GM18511 (cell line): Measurements from ENCODE around the gene CPED1.
"Not testable (repeated sequence)": the region's sequence is repeated elsewhere in the genome, so short reads cannot be mapped to it uniquely, and the experiment has no call there.

Source experiments
- ATAC-seq: cut with Tn5 transposase; IDR thresholded peaks from one replicate; pipeline ENCODE4 v1.9.1; 2021; ENCODE audit warnings: mild to moderate bottlenecking, moderate library complexity; ENCODE audit not compliant: unreplicated experiment

The CPED1 gene

DNA sequence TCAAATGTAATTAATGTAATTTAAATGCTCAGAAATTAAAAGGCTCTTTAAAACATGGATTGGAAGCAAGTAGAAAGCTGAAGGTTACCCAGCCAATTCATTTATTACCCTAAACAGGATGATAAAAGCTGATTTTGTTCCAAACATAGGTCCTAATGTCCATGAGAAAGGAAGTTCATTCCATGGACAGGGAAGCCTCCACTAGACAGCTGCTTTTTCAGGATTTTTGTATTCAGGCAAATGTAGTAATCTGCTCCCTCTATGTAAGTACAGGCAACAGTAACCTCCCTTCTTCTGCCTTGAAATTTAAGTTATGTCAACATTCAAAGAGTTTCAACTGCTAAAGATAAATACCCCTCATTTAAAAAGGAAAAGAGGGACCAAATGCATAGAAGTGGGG, 217.3 kb downstream of the CPED1 start:
- ATAC-seq = no peak

DNA sequence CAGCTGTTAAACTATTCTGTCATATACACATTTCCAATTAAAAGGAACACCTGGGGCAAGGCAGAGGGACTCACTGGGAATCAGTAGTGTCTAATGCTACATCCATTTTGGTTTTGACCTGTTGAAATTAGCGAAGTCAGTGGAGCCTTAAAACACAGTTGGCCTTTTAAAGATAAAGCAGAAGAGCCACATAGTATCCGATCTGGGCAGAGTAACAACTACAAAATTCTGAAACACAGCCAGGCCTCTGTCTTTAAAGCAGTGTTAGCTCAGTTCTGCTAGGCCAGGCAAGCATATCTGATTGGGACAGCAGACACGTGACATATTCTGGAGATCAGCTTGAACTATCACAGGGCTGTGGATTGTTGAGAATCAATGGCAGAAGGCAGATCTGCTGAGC, 222.7 kb downstream of the CPED1 start:
- ATAC-seq = no peak

DNA sequence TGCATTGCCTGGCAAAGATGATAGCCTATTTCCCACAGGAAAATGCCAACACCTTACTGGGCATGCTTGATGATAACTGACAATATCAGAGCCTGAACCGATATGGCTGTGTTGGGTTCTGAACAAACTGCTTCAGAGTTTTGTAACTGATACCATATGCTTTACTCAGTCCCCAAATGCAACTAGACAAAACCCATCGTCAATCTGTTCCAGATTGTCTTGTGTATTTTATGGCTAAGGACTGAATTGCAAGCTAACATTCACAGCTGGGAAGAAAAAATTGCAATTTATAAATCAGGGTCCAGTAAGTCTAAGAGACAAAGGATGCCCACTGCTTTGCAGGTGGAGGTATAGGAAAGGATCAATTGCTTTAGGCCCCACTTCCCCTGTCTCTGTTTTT, 223.5 kb downstream of the CPED1 start:
- ATAC-seq = no peak

DNA sequence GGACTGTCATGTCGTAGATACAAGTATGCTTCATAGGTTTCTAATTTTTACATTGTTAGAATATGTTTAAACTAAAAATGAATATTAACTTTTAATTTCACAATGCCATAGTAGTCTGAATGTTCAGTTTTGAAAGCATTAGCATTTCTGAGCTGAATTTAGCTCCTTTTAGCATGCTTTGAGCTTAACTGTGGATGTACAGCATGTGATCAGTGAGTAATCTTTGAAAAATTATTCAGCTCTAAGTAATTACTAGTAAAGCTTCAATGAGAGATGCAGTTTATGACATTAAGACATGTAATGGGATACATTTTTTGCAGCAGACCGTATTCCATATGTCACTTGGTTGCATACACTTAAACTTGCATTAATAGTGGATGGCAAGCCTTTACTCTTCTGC, 226.1 kb downstream of the CPED1 start:
- no peak for ATAC-seq

DNA sequence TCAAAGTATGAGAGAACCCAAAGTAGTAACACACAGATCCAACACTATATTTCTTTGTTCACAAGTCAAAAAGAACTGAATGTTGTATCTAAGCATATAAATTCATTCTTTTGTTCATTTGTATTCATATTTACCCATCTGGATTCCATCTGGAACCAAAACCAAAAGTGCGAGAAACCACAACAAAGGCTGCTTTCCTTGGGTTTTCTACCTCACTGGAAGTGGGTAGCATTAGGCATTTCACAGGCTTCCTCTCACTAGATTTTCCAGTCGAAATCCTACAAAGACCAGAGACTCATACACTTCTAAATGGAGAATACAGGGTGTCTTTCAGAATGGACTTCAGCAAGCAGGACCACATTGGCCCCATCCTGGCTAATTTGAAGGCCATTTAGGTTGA, 230.5 kb downstream of the CPED1 start:
- ATAC-seq = no peak

DNA sequence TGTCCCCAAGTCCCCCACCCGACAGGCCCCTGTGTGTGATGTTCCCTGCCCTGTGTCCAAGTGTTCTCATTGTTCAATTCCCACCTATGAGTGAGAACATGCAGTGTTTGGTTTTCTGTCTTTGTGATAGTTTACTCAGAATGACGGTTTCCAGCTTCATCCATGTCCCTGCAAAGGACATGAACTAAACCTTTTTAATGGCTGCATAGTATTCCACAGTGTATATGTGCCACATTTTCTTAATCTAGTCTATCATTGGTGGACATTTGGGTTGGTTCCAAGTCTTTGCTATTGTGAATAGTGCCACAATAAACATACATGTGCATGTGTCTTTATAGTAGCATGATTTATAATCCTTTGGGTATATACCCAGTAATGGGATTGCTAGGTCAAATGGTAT, 232.6 kb downstream of the CPED1 start:
- not testable (repeated sequence) for ATAC-seq

DNA sequence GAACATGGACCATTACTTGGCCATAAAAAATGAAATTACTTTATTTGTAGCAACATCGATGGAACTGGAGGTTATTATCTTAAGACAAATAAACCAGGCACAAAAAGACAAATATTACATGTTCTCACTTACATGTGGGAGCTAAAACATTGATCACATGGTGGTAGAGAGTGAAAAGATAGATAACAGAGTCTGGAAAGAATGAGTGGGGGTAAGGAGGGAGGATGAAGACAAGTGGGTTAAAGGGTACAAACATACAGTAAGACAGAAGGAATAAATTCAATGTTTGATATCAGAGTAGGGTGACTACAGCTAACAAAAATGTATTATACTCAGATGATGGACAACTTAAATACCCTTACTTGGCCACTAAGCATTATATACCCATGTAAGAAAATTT, 240.3 kb downstream of the CPED1 start:
- no peak for ATAC-seq

DNA sequence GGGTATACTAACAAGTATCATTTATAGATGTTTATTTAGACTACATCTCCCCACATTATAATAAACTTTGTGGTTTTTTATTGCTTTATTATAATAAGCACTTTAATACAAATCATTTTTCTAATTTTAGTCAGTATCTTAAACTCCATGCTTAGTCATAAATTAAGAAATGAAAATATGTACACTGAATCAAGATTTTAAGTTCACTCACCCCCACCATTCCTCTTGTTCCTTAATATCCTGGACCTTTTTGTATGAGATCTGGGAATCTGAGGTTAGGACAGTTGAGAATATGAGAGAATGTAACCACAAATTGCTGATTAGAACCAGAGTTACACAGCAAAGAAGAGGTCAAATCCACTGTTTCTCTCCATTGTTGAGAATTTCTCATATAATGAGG, 246.7 kb downstream of the CPED1 start:
- no peak for ATAC-seq

DNA sequence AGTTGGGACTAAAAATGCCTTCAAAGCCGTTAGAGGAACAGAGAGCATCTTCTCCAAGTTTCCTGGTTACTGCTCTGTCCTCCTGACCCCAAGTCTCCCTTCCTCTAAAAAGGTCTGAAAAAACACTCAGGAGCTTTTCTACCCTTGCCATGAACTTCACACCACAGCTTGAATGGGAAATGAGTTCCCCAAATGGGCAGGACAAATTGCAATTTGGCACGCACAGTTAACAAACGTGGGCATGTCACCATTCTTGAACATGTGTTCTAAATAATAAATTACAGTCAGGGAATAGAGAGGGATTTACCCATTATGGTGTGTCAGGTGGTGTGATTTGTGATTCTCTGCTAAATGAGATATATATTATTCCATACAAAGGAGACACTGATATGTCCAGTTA, 249.1 kb downstream of the CPED1 start:
- no peak for ATAC-seq

DNA sequence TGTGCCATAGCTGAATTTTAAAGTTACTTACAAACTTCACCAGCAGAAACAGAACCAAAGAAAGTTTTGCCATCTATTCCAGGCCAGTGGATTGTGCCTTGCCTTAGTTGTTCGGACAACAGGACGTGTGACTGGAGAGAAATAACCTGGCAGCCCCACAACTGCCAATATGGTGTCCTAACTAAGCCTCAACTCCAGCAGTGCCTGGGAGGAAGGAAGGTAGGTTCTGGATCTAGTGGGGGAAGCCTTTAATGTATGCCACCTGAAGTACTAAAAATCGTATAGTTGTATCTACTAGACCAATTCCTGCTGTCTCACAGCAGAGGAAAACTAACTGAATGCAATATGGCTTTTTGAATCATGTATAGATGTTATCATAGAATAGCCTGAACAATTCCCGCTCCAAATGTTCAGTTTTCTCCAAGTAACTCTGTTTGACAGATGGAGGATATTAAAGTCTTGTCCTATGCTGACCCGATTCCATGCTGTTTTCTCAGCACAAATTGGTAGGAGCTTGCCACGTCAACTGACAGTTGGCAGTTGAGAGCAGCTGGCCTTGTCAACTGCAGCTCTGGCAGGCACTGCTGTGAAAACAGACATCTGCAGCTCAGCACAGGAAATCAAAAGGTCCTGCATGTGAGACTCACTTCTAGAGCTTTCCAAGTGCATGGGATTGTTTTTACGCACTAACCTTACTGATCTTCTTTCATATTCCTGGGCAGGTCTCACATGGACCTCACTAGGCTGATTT, 255.8 kb downstream of the CPED1 start:
- no peak for ATAC-seq

DNA sequence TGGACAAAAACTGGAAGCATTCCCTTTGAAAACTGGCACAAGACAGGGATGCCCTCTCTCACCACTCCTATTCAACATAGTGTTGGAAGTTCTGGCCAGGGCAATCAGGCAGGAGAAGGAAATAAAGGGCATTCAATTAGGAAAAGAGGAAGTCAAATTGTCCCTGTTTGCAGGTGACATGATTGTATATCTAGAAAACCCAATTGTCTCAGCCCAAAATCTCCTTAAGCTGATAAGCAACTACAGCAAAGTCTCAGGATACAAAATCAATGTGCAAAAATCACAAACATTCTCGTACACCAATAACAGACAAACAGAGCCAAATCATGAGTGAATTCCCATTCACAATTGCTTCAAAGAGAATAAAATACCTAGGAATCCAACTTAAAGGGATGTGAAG, 262.9 kb downstream of the CPED1 start:
- ATAC-seq = not testable (repeated sequence)

DNA sequence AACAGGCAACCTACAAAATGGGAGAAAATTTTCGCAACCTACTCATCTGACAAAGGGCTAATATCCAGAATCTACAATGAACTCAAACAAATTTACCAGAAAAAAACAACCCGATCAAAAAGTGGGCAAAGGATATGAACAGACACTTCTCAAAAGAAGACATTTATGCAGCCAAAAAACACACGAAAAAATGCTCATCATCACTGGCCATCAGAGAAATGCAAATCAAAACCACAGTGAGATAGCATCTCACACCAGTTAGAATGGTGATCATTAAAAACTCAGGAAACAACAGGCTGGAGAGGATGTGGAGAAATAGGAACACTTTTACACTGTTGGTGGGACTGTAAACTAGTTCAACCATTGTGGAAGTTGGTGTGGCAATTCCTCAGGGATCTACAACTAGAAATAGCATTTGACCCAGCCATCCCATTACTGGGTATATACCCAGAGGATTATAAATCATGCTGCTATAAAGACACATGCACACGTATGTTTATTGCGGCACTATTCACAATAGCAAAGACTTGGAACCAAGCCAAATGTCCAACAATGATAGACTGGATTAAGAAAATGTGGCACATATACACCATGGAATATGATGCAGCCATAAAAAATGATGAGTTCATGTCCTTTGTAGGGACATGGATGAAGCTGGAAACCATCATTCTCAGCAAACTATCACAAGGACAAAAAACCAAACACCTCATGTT, 264.2 kb downstream of the CPED1 start:
- not testable (repeated sequence) for ATAC-seq

DNA sequence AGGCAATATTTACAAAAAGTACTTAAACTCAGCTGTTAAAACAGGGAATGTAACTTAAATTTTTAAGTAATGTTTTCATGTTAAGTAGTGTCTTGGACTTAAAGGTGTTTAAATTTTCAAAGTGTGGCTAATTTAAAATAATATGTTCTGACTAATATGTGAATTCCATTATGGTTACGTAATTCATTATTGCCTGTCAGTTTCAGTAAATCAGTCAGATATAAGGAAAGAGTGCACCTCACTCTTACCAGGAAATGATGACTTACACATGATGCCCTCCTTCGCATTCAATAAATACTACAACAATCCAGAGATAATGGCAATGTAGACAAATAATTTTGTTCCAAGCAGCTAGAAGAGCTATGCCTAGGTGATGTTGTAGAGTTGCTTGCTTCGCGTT, 271.3 kb downstream of the CPED1 start:
- no peak for ATAC-seq

DNA sequence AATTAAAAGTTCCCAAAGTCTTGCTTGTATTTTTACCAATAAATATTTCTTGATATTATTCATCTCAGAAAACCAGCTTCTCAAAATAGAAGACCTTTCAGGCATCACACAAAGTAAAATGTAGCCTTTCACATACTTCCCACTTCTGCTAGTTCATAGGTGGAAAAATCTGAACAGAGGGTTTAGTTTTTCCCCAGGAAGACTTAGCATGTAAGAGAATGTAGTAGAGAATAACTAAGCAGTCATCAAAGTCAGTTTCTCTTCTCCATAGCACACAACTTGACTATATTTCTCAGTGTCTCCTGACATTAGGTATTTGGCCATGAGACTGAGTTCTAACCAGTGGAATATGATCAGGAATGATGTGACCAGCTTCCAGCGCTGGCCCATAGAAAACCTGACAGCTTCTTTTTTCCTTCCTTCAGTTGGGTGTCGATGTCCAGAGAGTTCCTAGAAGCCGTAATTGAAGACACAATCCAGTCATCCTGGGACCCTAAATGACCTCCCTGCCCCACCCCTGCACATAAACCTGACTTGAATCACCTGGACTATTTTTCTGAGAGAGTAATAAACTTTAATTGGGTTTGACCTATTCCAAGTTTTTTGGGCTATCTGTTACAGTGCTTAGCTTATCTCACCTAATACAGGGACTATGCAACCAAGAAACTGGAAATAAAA, 272.8 kb downstream of the CPED1 start:
- ATAC-seq = no peak

DNA sequence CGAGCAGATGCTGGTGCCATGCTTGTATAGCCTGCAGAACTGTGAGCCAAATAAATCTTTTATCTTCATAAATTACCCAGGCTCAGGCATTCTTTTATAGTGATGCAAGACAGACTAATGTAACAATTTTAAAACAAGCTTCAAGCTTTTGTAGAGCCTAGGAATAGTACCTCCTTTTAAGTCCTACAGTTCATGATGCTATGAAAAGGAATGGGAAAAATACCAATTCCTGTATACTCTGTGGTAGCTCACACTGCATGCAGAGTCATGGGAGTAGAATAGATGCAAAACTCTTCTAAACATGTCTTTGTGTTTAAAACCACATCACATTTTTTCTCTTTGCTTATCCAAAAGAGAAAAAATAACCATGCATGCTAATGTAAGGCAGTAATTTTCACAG, 273.7 kb downstream of the CPED1 start:
- no peak for ATAC-seq

DNA sequence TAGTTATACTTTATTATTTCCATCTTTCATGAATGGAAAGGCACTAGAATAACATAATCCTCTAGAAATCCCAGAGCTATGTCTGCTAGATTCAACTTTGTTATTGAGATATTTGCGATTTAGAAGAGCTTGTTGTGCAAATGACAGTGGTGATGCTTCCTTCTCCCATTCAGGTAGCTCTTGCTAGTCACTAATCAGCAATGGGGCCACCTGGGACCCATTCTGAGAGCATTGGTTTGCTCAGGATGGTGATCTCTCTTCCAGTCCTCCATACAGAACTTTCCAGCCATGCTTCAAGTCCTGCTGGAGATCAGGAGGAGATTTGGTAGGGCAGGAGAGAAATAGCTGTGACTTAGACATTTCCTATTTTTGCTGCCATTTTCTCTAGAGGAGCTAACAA, 274.5 kb downstream of the CPED1 start:
- no peak for ATAC-seq

DNA sequence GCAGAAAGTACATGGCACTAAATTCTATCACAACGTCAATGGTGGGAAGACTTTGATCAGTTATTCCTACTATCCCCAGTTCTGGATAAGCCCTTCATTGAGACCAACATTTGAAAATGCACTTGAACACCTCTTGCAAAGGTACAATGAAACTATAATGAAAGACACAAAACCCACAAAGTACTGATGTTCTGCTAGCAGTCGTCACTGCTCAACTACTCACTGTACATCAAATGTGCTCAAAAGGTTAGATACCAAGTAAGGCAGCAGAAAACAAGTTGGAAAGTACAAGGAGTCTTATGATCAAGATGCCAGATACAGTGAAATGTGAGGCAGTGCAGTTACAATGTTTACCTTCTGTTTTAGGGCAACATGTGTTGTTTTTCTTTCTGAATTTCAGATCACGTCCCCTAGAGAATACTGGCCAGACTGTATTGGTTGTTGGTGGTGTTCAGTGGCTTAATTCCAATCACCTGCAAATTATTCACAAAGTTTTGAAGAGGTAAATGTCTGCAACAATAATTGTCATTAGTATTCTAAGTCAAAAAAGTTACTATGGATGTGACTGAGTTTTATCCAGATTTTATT, 277.9 kb downstream of the CPED1 start:
- no peak for ATAC-seq

DNA sequence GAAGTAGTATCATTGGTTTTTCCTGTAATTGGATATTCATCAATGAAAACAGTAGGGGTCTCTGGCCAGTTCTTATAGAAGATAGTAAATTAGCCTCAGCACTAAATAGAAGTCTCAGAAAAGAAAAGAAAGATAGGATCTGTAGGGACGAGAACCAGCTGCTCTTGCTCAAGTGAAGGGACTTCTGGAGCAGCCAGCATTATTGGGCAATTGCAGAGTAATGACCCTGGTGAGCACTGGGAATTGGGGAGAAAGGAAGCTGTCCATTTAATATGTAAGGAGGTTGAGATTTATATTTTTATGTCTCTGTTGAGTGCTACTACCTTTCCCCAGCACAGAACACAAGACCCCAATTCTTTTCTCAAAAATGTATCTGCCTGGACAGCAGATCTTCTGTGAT, 279.1 kb downstream of the CPED1 start:
- ATAC-seq = no peak

DNA sequence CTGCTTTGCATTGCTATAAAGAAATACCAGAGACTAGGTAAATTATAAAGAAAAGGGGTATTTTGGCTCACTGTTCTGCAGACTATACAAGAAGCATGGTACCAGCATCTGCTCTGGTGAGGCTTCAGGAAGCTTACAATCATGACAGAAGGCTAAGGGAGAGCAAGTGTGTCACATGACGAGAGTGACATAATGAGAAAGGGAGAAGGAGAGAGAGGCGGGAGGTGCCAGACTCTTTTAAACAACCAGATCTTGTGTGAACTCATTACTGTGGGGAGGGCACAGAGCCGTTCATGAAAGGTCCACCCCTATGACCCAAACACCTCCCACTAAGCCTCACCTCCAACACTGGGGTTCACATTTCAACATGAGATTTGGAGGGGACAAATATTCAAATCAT, 281.3 kb downstream of the CPED1 start:
- ATAC-seq = no peak

DNA sequence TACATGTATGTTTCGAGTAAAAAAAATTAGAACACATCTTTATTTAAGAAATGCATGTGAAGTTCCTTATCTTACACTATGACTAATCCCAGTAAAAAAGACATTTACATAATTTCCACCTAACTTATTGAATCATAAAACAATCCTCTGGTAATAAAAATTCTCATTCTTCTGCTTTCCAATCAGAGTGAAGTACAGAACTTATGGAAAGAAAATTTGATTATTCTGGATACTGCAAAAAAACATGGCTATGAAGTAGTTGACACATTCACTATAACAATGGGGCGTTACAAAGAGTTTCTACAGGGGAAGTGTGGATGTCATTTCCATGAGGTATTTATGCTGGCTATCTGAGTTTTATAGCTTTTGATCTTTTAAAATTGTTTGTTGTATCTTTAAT, 282.6 kb downstream of the CPED1 start:
- ATAC-seq = no peak

DNA sequence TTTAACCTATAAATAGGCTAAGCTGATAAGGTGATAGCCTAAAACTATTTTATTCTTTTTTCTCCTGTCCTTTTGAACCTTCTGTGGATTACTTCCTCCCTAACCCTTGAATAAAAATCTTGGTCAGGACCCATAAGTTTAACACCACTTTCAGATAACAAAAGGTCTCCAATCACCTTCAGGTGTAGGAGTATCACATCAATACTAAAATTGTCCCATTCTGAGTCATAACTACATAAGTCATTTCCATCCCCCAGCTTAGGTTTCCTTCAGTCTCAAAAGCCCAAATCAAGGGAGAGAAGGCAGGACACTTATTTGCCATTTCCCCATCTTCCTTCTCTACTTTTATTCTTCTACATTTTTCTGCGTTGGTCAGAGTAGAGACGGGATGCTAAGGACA, 283.4 kb downstream of the CPED1 start:
- peak; percentile 61 for ATAC-seq

DNA sequence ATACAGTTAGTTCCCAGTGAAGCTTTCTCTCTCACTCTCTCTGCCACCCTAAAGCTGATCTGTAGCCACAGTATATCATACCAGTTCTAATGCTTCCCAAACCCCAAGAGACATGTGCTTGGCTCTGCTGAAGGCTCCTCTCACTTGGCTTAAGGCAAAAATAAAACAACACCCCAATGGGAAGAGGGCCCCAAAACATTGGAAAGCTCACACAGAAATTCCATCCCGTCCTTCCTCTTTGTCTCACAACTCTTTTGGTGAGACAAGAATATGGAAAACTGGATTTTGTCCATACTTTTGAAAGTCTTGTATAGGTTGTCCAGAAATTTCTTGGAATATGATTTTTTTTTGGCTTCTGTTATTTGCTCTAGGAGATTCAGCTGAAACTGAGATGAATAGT, 284.2 kb downstream of the CPED1 start:
- ATAC-seq = no peak
